Endothelial cell of coronary artery (primary cell): Measurements from ENCODE around the gene CCT5. TPM values are rescaled to one million over a fixed set of nuclear protein-coding genes. Genes with fewer than 3 reads are reported as not detected.

Experiments
- total RNA-seq: library from RNA; depleted of rRNA; stranded (reverse); fragments of >200 nt; gene quantifications from 2 replicates; pipeline ENCODE4 v1.2.3, GENCODE V29; 2014

CCT5 gene
- total RNA-seq = 757 and 844 TPM in 2 replicates

GRCh38 chr5:10249948-10250805, at the start of gene CCT5:
Gene CCT5 (plus strand): TSS chr5:10250280. CDS start chr5:10250341, 61 bp downstream.

GRCh38 chr5:10307206-10308148, 57.4 kb downstream of the CCT5 start, which contains the start of gene CMBL:
Gene CMBL (minus strand): TSS chr5:10307902. CDS start chr5:10290762, 17,140 bp downstream.

Other genes with a start within 250 kb of the CCT5 start
- gene ATPSCKMT, start 392 bp upstream of the CCT5 start, total RNA-seq = 20.1 and 26.7 TPM in 2 replicates
- 5.7 and 6.7 TPM in 2 replicates for gene CMBL, start 57.6 kb downstream of the CCT5 start, total RNA-seq
- gene MARCHF6, start 103.4 kb downstream of the CCT5 start, total RNA-seq = 42.6 and 86.7 TPM in 2 replicates
- 0.28 and 0.45 TPM in 2 replicates for gene ROPN1L, start 191.6 kb downstream of the CCT5 start, total RNA-seq